GM18870 (cell line): ENCODE data around the gene HIC1.

ENCODE experiments used
- ATAC-seq: cut with Tn5 transposase; IDR thresholded peaks from one replicate; pipeline ENCODE4 v1.9.1; 2021; ENCODE audit warnings: moderate library complexity; ENCODE audit not compliant: unreplicated experiment

HIC1 gene

GRCh38 chr17:2101448-2102257 lies 46.8 kb downstream of the HIC1 start:
- no peak for ATAC-seq

GRCh38 chr17:2102931-2103809 lies 48.3 kb downstream of the HIC1 start:
- ATAC-seq, result no peak

- ATAC-seq, result no peak
Observed at GRCh38 chr17:2105663-2106062, 50.8 kb downstream of the HIC1 start.

- ATAC-seq, result no peak
Observed at GRCh38 chr17:2106308-2106955, 51.5 kb downstream of the HIC1 start.

GRCh38 chr17:2107050-2107449 lies 52.1 kb downstream of the HIC1 start:
- no peak for ATAC-seq

- ATAC-seq, result no peak
Observed at GRCh38 chr17:2107506-2107905, 52.6 kb downstream of the HIC1 start.

- ATAC-seq, result no peak
Observed at GRCh38 chr17:2108170-2108569, 53.3 kb downstream of the HIC1 start.

- no peak for ATAC-seq
Observed at GRCh38 chr17:2110436-2110835, 55.5 kb downstream of the HIC1 start.

- ATAC-seq, result no peak
Observed at GRCh38 chr17:2111691-2112090, 56.8 kb downstream of the HIC1 start.
